Endothelial cell of umbilical vein (primary cell): ENCODE data around the gene ATRNL1. TPM values are rescaled to one million over a fixed set of nuclear protein-coding genes. Genes with fewer than 3 reads are reported as not detected.
"Not testable (repeated sequence)": the region's sequence is repeated elsewhere in the genome, so short reads cannot be mapped to it uniquely, and the experiment has no call there.

Experiments
- BruUV-seq: library from RNA; stranded (reverse); fragments of 400-500 nt; replicated peaks from 2 replicates; lab custom pipeline; 2021; lab: Mats Ljungman, UMichigan
- CTCF ChIA-PET: fragments of 300-600, 350-600 bp; sonication (Branson Sonifier 250); formaldehyde crosslinking; loops from one replicate; lab custom pipeline; 2021; ENCODE audit warnings: antibody characterized with exemption, inconsistent platforms; lab: Charles Lee
- POLR2A ChIA-PET: fragments of 300-600, 350-600 bp; sonication (Branson Sonifier 250); formaldehyde crosslinking; loops from one replicate; lab custom pipeline; 2021; ENCODE audit warnings: antibody characterized with exemption, inconsistent platforms; lab: Charles Lee
- DNase-seq: peaks from one replicate; pipeline ENCODE4 v3.0.0-alpha.2; 2011; ENCODE audit warnings: low read depth, low spot score
- FAIRE-seq: peaks from 2 replicates; lab custom pipeline; 2011; peaks lifted over from hg19 to GRCh38; lab: Jason Lieb, UNC
- H2AFZ ChIP-seq: 2 replicates; pipeline ENCODE4 v1.6.0; 2012; ENCODE audit warnings: low read depth, low read length, control low read depth, inconsistent platforms
- H3K27ac ChIP-seq: 2 replicates; pipeline ENCODE4 v1.5.1; 2011; ENCODE audit warnings: low read depth, mild to moderate bottlenecking, control low read depth, low read length, moderate library complexity; ENCODE audit not compliant: insufficient read depth
- H3K27me3 ChIP-seq, 2 experiments: 2 replicates each; pipeline versions ENCODE4 v1.6.0 to v1.6.1; 2011; ENCODE audit warnings: low read length in 2 of 2, mixed read lengths in 1 of 2; ENCODE audit not compliant: control insufficient read depth in 2 of 2, insufficient read depth in 2 of 2
- H3K36me3 ChIP-seq, 2 experiments: 2 replicates in 1 of 2; 3 replicates in 1 of 2; pipeline ENCODE4 v1.5.1; 2011; ENCODE audit warnings: low read length in 2 of 2, mild to moderate bottlenecking in 1 of 2, moderate library complexity in 1 of 2; ENCODE audit not compliant: control insufficient read depth in 2 of 2, insufficient read depth in 2 of 2; ENCODE audit errors: extremely low read depth in 1 of 2
- H3K4me1 ChIP-seq: 3 replicates; pipeline ENCODE4 v1.5.1; 2011; ENCODE audit warnings: mild to moderate bottlenecking, low read length; ENCODE audit not compliant: control insufficient read depth, insufficient read depth; ENCODE audit errors: extremely low read depth
- H3K4me2 ChIP-seq: 2 replicates; pipeline ENCODE4 v1.6.1; 2011; ENCODE audit warnings: low read length, control low read depth, mixed read lengths; ENCODE audit not compliant: insufficient read depth
- H3K4me3 ChIP-seq, 3 experiments: fragments of 200-600 bp in 1 of 3; sonication (generic), shearing (Covaris generic) in 1 of 3; replicated peaks in 1 of 3; 2 replicates each; pipeline ENCODE4 v1.5.1; 2011 to 2016; ENCODE audit warnings: control low read depth in 3 of 3, low read length in 3 of 3, mild to moderate bottlenecking in 2 of 3, inconsistent platforms in 1 of 3, low read depth in 1 of 3, moderate library complexity in 1 of 3; ENCODE audit not compliant: insufficient read depth in 1 of 3
- H3K79me2 ChIP-seq: 2 replicates; pipeline ENCODE4 v1.6.0; 2012; ENCODE audit warnings: low read length, inconsistent platforms; ENCODE audit not compliant: control insufficient read depth, insufficient read depth
- H3K9ac ChIP-seq: replicated peaks from 2 replicates; pipeline ENCODE3; 2011; ENCODE audit warnings: low read length, control low read depth; ENCODE audit not compliant: insufficient read depth; ENCODE audit errors: extremely low read depth
- H3K9me1 ChIP-seq: replicated peaks from 3 replicates; pipeline ENCODE4 v1.6.0; 2011; ENCODE audit warnings: mild to moderate bottlenecking, low read length; ENCODE audit not compliant: control insufficient read depth, insufficient read depth; ENCODE audit errors: extremely low read depth
- H3K9me3 ChIP-seq: replicated peaks from 2 replicates; pipeline ENCODE4 v1.5.1; 2012; ENCODE audit warnings: low read length, inconsistent platforms; ENCODE audit not compliant: control insufficient read depth, insufficient read depth
- H4K20me1 ChIP-seq: replicated peaks from 2 replicates; pipeline ENCODE3; 2011; ENCODE audit warnings: mild to moderate bottlenecking, low read length; ENCODE audit not compliant: control insufficient read depth, insufficient read depth; ENCODE audit errors: extremely low read depth
- GATA2 ChIP-seq: IDR thresholded peaks from 2 replicates; pipeline ENCODE4 v1.7.0; 2011; ENCODE audit warnings: low read depth, mild to moderate bottlenecking, moderate library complexity, mixed read lengths, low read length; ENCODE audit not compliant: insufficient read length, insufficient read depth
- JUN ChIP-seq: IDR thresholded peaks from 2 replicates; pipeline ENCODE4 v1.6.1; 2011; ENCODE audit warnings: borderline replicate concordance, low read depth; ENCODE audit not compliant: insufficient read length, insufficient read depth
- POLR2A ChIP-seq: IDR thresholded peaks from 2 replicates; pipeline ENCODE4 v1.6.1; 2012; ENCODE audit warnings: low read depth, mild to moderate bottlenecking, control low read depth, low read length
- POLR2AphosphoS5 ChIP-seq: IDR thresholded peaks from 2 replicates; pipeline ENCODE4 v1.6.1; 2012; ENCODE audit warnings: low read depth, mild to moderate bottlenecking, control low read depth, low read length, moderate library complexity; ENCODE audit not compliant: insufficient read depth
- dilution Hi-C: fragments of 300-500 bp; cut with MboI; formaldehyde crosslinking; loops from one replicate; pipeline ENCODE4 v1.15.0; 2019; ENCODE audit warnings: low sequenced_read_pairs; ENCODE audit not compliant: extremely low pct_ligation_motif_present
- intact Hi-C: fragments of 100-400 bp; cut with micrococcal nuclease; formaldehyde crosslinking; loops from one replicate; pipeline ENCODE4 v1.10.0; 2022
- polyA plus RNA-seq, 4 experiments: library from polyadenylated mRNA; depleted of rRNA in 3 of 4; stranded (reverse) in 3 of 4; unstranded in 1 of 4; fragments of >200 nt; gene quantifications; 2 replicates each; pipeline versions ENCODE4 v1.2.1 to v1.2.3, GENCODE V29; 2011 to 2012; ENCODE audit warnings: missing spikeins in 1 of 4
- total RNA-seq: library from RNA; stranded (reverse); gene quantifications from 2 replicates; pipeline ENCODE4 v1.2.3, GENCODE V29; 2021
- TF ChIP-seq, protein P1 (sequence below), 2 donors: IDR thresholded peaks; 1 replicate in 1 of 2; 2 replicates in 1 of 2; pipeline ENCODE4 v1.5.1; 2011; ENCODE audit warnings: low read length in 2 of 2, mild to moderate bottlenecking in 2 of 2, moderate library complexity in 2 of 2, control low read depth in 1 of 2, inconsistent platforms in 1 of 2, low read depth in 1 of 2; ENCODE audit not compliant: insufficient read depth in 1 of 2; ENCODE audit errors: extremely low read depth in 1 of 2
- TF ChIP-seq, protein P2 (sequence below): IDR thresholded peaks from 2 replicates; pipeline ENCODE4 v1.6.1; 2011; ENCODE audit not compliant: insufficient read depth, insufficient read length

ATRNL1 gene
- total and polyA plus RNA-seq, 2 donors (not counting 3 experiments of a cell fraction or from before 2014, with no cell fraction given), result not detected

DNA sequence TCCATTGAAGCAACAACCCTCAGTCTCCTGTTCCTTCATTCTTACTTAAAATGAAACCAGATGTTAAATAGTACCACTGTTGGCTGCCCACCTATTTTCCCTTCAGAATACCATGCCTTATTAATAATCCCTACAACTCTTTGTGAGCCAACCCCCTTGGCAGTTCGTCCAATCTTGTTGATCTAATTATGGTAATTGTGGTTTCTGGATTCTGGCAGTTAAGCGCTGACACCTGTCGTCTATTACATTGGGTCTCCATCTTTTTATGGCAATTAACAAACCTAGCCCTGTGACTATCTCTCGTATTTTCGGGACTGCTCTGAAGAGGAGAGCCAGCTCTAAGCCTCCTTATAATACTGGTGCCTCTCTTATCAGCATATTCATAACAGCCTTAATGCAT, 432.0 kb downstream of the ATRNL1 start:
- H3K27ac ChIP-seq, result no peak overlapping the region
- H3K27me3 ChIP-seq, result no peaks in the 10 kb centered on the region
- intact Hi-C loops (no loop called here), dilution Hi-C loops (no loop called here)
- no peaks in the 10 kb centered on the region for H3K4me1 ChIP-seq
- H3K9me1 ChIP-seq, result no peaks in the 10 kb centered on the region
- H3K4me3 ChIP-seq, result no peak overlapping the region
- no peaks in the 10 kb centered on the region for H3K9me3 ChIP-seq
- no peaks in the 10 kb centered on the region for H3K79me2 ChIP-seq
- H2AFZ ChIP-seq, result no peak overlapping the region
- BruUV-seq, result no TSS peak
- no peaks in the 10 kb centered on the region for H3K36me3 ChIP-seq
- ChIA-PET POLR2A (no interaction called here), CTCF (no interaction called here)
- H3K9ac ChIP-seq, result no peak overlapping the region
- H3K4me2 ChIP-seq, result no peak overlapping the region
- TF ChIP-seq, protein P1, sequence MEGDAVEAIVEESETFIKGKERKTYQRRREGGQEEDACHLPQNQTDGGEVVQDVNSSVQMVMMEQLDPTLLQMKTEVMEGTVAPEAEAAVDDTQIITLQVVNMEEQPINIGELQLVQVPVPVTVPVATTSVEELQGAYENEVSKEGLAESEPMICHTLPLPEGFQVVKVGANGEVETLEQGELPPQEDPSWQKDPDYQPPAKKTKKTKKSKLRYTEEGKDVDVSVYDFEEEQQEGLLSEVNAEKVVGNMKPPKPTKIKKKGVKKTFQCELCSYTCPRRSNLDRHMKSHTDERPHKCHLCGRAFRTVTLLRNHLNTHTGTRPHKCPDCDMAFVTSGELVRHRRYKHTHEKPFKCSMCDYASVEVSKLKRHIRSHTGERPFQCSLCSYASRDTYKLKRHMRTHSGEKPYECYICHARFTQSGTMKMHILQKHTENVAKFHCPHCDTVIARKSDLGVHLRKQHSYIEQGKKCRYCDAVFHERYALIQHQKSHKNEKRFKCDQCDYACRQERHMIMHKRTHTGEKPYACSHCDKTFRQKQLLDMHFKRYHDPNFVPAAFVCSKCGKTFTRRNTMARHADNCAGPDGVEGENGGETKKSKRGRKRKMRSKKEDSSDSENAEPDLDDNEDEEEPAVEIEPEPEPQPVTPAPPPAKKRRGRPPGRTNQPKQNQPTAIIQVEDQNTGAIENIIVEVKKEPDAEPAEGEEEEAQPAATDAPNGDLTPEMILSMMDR (IDR thresholded peaks at IDR 0.05; ENCODE audit: extremely low read depth in 1 of 2, insufficient read depth in 1 of 2, low read depth in 1 of 2, low read length in 2 of 2), result no peak
- no peak for TF ChIP-seq GATA2
- no peak for TF ChIP-seq POLR2AphosphoS5
- TF ChIP-seq, protein P2, sequence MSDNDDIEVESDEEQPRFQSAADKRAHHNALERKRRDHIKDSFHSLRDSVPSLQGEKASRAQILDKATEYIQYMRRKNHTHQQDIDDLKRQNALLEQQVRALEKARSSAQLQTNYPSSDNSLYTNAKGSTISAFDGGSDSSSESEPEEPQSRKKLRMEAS, result no peak
- TF ChIP-seq POLR2A, result no peak
- TF ChIP-seq JUN, result no peak
- FAIRE-seq (no peak), DNase-seq (no peak)
- no peaks in the 10 kb centered on the region for H4K20me1 ChIP-seq

GRCh38 chr10:115527682-115528081, 434.5 kb downstream of the ATRNL1 start:
- H3K27ac ChIP-seq, POLR2A ChIA-PET, H2AFZ ChIP-seq, H3K4me1 ChIP-seq, H4K20me1 ChIP-seq, BruUV-seq, H3K4me2 ChIP-seq, H3K9ac ChIP-seq, H3K4me3 ChIP-seq, dilution Hi-C loops, intact Hi-C loops, H3K27me3 ChIP-seq, H3K9me1 ChIP-seq, FAIRE-seq, H3K9me3 ChIP-seq, CTCF ChIA-PET, H3K79me2 ChIP-seq, H3K36me3 ChIP-seq, DNase-seq: not testable (repeated sequence)

GRCh38 chr10:115536401-115536800, 443.2 kb downstream of the ATRNL1 start:
- POLR2A ChIA-PET, H3K9me1 ChIP-seq, H3K79me2 ChIP-seq, H3K36me3 ChIP-seq, H3K27ac ChIP-seq, intact Hi-C loops, CTCF ChIA-PET, FAIRE-seq, BruUV-seq, DNase-seq, H3K4me1 ChIP-seq, H3K27me3 ChIP-seq, H3K4me3 ChIP-seq, H3K9me3 ChIP-seq, H4K20me1 ChIP-seq, H2AFZ ChIP-seq, dilution Hi-C loops, H3K9ac ChIP-seq, H3K4me2 ChIP-seq: not testable (repeated sequence)
